ENCODE measurements around the gene MAP4K3. TPM values are rescaled to one million over a fixed set of nuclear protein-coding genes. Genes with fewer than 3 reads are reported as not detected.
A peak's percentile ranks its signal among the peaks of the same experiment; 100 is the strongest.

MAP4K3 gene
- polyA plus RNA-seq, 2 of the 4 experiments (the other 2 are of a cell fraction) = 15.8 to 44.6 TPM

DNA sequence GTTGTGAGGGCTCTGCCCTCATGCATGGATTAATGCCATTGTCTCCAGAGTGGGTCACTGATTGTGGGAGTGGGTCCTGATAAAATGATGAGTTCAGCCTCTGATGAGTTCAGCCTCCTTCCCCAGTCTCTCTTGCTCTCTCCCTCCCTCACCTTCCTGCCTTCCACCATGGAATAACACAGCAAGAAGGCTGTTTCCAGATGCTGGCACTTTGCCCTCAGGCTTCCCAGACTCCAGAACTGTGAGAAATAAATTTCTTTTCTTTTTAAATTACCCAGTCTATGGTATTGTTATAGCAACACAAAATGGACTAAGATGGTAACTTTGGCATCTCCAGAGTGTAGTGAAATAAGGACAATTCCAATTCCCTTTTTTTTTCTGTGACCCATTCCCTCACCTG, 47.1 kb upstream of the MAP4K3 start:
- Histone ChIP-seq H3K9me3 (no peaks in the 10 kb centered on the region), H3K27ac (peak overlapping the region; percentile 6 to 61; a peak in 5 of 6 replicates), H3K4me1 (peaks cover 60% of the 10 kb centered on the region), H3K4me3 (no peak overlapping the region), H3K4me2 (peak overlapping the region; percentile 29; the same call in 2 of the 3 replicates)
- no peak for TF ChIP-seq RCOR1 (IDR thresholded peaks at IDR 0.05; ENCODE audit: low read depth, low read length)
- no peak for TF ChIP-seq HOXB5 (CRISPR knock-in tag; IDR thresholded peaks at IDR 0.05)
- TF ChIP-seq NR3C1 (IDR thresholded peaks at IDR 0.05) = no peak
- no peak for TF ChIP-seq FOXS1 (CRISPR knock-in tag; IDR thresholded peaks at IDR 0.05)
- TF ChIP-seq TP53 (CRISPR knock-in tag; IDR thresholded peaks at IDR 0.05) = no peak
- no peak for TF ChIP-seq HEYL (CRISPR knock-in tag; IDR thresholded peaks at IDR 0.05)
- no peak for TF ChIP-seq MAFK (IDR thresholded peaks at IDR 0.05; ENCODE audit: partially characterized antibody)
- CTCF ChIA-PET = interaction anchor here (1.3 kb wide), 2 partner anchors 8 to 47 kb away, joined by 3 to 5 read pairs; no protein-coding TSS in a partner anchor
- POLR2A ChIA-PET = no interaction called here
- ATAC-seq (peak in 1 of 2 experiments; percentile 14; a peak in 2 of 6 replicates), FAIRE-seq (no peak), DNase-seq (ENCODE audit: low read depth in 1 of 2, low spot score in 1 of 2) (no peak)

GRCh38 chr2:39483534-39483933, 46.4 kb upstream of the MAP4K3 start:
- Histone ChIP-seq H3K9me3 (no peaks in the 10 kb centered on the region), H3K4me3 (no peak overlapping the region), H3K4me1 (peaks cover 54% of the 10 kb centered on the region), H3K27ac (peak overlapping the region; percentile 5 to 61; a peak in 1 of 6 replicates), H3K4me2 (peak overlapping the region; percentile 29; the same call in 2 of the 3 replicates)
- TF ChIP-seq BHLHE40 (IDR thresholded peaks at IDR 0.05; ENCODE audit: low read depth, low read length) = no peak
- ChIA-PET POLR2A (no interaction called here), CTCF (no interaction called here)
- DNase-seq (ENCODE audit: low read depth in 1 of 2, low spot score in 1 of 2) = no peak
- WGBS (ENCODE audit: missing lambda C conversion rate) = 41% methylated on average over 3 of the region's 3 CpGs
- FAIRE-seq = no peak
- ATAC-seq = no peak

DNA sequence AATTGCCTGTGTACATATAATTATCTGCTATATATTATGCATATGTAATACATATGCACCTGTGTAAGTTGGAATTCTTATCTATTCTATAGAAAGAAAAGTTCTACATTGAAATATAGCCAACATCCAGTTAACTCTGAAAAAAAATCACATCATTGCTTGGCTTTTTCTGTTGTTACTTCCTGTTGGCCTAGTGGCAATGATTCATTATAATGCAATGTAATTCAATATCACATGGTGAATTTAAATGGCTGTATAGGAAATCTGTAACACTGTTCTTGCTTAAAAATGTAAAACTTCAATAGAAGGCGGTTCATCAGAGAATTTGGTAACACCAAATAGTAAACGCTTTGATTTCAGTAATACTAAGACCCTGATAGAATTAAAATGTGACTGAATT, 44.5 kb upstream of the MAP4K3 start:
- no peaks in the 10 kb centered on the region for H3K9me3 ChIP-seq
- peak; percentile 54 to 60 for DNase-seq (ENCODE audit: low read depth in 1 of 2, low spot score in 1 of 2)
- ATAC-seq = peak; percentile 54 to 56; a peak in 3 of 6 replicates
- CTCF ChIA-PET = no interaction called here
- POLR2A ChIA-PET = interaction anchor here (0.8 kb wide), 1 partner anchor 11 kb away, joined by 3 read pairs; no protein-coding TSS in a partner anchor
- peaks cover 39% of the 10 kb centered on the region for H3K4me1 ChIP-seq
- peak overlapping the region; percentile 59 for H3K4me2 ChIP-seq
- FAIRE-seq = no peak
- WGBS (ENCODE audit: missing lambda C conversion rate) = 62% methylated on average over 2 of the region's 2 CpGs
- no peak for TF ChIP-seq RNF2 (IDR thresholded peaks at IDR 0.05; ENCODE audit: borderline replicate concordance, low read depth)
- TF ChIP-seq NFE2L2 (conservative IDR thresholded peaks at IDR 0.05; ENCODE audit: low read length) = no peak
- TF ChIP-seq CHD2 (IDR thresholded peaks at IDR 0.05; ENCODE audit: low read length, partially characterized antibody) = no peak
- TF ChIP-seq POLR2AphosphoS2 (conservative IDR thresholded peaks at IDR 0.05; ENCODE audit: low read length) = no peak
- TF ChIP-seq FOSL2 (IDR thresholded peaks at IDR 0.05) = peak; percentile 49; the same call in 1 of the 2 replicates
- peak; percentile 91 for TF ChIP-seq FOSL2 (CRISPR knock-in tag; IDR thresholded peaks at IDR 0.05)
- TF ChIP-seq HOXA7 (CRISPR knock-in tag; IDR thresholded peaks at IDR 0.05) = no peak
- TF ChIP-seq JUNB (IDR thresholded peaks at IDR 0.05) = peak; percentile 43; the same call in 1 of the 2 replicates
- no peak for TF ChIP-seq NR3C1 (IDR thresholded peaks at IDR 0.05)
- no peak for TF ChIP-seq HOXB13 (CRISPR knock-in tag; IDR thresholded peaks at IDR 0.05; ENCODE audit: low read depth)
- TF ChIP-seq CEBPB (IDR thresholded peaks at IDR 0.05) = peak in 1 of 2 experiments; percentile 46; a peak in 1 of 4 replicates
- no peak overlapping the region for H3K4me3 ChIP-seq
- peak overlapping the region in 1 of 2 experiments; percentile 63; a peak in 4 of 6 replicates for H3K27ac ChIP-seq

DNA sequence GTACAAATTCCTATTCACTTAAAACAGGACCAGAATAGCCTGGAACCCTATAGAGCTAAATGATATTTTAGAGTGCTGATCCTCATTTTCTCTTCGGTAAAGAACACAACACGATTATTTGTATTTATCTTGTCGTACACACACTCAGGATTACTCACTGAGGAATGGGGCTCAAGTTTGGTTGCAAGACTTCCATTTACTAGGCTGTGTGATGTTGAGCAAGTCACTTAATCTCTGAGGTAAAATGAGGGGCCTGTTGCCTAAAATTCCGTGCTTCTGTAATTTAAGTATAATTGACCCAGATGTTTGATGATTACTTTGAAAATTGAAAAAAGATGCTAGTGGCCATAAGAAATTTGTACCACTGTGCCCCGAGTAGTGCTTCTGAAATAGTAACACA, 42.6 kb upstream of the MAP4K3 start:
- DNase-seq (ENCODE audit: low read depth in 1 of 2, low spot score in 1 of 2) (no peak), FAIRE-seq (no peak), ATAC-seq (no peak)
- H3K4me3 ChIP-seq = no peak overlapping the region
- H3K4me1 ChIP-seq = peaks cover 31% of the 10 kb centered on the region
- ChIA-PET CTCF (interaction anchor here (1.0 kb wide), 1 partner anchor 217 kb away, joined by 5 read pairs; no protein-coding TSS in a partner anchor), POLR2A (no interaction called here)
- no peak overlapping the region for H3K4me2 ChIP-seq
- H3K9me3 ChIP-seq = no peaks in the 10 kb centered on the region
- no peak overlapping the region for H3K27ac ChIP-seq
- WGBS (ENCODE audit: missing lambda C conversion rate) = 75% methylated on average over 5 of the region's 5 CpGs
- TF ChIP-seq NPAS2 (CRISPR knock-in tag; IDR thresholded peaks at IDR 0.05; ENCODE audit: borderline replicate concordance) = no peak
